HG03378 (cell line): ENCODE data around the gene ACOT11.

Source experiments
- ATAC-seq: cut with Tn5 transposase; IDR thresholded peaks from one replicate; pipeline ENCODE4 v1.9.1; 2021; ENCODE audit warnings: mild to moderate bottlenecking, moderate library complexity; ENCODE audit not compliant: unreplicated experiment

The ACOT11 gene

DNA sequence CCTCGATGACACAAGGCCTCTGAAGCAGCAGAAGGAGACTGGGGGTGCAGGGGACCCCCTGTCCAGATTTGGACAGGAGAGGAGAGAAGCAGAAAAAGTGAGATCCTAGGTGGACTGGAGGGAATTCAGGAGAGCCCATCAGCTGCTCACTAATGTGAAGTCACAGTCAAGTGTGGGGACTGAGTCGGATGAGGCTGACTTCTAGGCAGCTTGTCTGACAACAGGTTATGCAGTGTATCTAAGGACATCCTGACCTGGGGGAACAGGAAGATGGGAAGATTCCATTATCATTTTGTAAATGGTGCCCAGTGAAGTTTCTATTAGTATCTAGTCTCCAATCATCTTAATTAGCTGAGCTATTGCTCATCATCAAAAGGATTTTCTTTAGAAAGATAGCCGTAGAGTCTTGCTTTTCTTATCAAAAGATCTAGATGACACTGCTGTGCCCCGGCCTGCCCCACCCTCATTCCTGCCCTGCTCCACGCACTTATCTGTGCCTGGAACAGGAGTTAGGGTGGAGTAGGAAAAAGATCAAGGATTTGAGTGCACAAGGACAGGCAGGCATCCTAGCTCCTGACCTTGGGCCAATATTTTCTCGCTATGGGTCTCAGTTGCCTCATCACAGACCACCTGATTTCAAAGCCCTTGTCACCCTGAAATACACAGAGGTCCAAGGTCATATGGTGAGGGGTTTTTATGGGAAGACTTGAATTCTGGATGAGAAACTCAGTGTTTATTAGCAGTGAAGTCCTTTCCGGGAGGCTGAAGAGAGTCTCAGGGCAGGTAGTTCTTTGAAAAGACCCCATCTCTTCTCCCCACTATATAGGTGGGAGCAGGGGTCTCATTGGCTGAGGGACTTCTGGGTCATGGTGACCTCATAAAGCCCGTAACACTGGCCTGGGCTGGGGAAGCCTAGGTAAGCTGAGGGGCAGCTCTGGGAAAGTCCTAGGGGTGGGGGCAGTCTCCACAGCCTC, 93.1 kb downstream of the ACOT11 start, which contains the start of gene MROH7:
TSS of gene MROH7 (plus strand) at position 924 of the 974 bp plus-strand sequence. CDS start 11,141 bp downstream, outside the sequence.
- ATAC-seq, result no peak

DNA sequence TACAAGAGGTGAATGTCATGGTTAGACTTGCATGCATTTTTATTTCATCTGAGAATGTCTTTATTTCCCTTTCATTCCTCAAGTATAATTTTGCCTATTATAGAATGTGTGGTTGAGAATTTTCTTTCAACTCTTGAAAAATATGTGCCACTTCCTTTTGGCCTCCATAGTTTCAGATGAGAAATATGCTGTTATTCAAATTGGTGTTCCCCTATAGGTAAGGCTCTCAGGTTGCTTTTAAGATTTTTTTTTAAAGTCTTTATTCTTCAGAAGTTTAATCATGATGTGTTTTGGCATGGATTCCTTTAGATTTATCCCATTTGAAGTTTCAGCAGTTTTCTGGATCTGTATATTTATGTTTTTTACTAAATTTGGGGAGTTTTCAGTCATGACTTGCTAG, 95.7 kb downstream of the ACOT11 start:
- no peak for ATAC-seq

DNA sequence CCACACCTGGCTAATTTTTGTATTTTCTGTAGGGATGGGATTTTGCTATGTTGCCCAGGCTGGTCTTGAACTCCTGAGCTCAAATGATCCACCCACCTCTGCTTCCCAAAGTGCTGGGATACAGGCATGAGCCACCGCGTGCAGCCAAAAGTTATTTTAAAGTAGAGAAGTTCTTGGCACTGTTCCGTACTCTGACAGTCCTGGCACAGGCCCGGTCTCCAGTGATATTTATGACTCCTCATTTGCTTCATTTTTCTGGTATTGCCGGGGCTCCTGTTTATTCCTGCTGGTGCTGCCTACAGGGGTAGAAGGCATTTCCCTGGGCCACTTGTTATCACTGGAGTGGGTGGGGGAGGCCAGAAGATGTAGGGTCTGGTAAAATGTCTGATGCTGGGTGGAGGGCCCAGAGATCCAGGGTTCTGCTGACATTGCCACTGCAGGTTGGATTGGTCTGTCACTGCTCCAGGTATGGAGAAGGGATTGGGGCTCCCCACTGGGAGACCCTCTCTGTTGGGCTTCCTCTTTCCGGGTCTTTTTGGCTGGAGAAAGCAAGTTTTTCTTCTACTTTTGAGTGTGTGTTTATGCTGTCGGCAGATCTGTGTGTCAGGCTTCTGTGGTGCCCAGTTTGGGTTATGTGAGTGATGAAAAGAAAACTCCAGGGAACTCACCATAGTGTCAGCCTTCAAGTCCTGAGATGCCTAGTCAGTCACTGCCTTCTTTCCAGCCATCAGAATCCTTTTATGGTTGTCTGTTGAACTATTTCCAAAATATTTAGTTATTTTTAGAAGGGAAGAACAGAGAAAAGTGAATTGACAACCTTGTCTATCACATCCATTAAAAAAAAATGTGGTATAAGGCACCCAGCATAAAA, 98.0 kb downstream of the ACOT11 start:
- no peak for ATAC-seq

DNA sequence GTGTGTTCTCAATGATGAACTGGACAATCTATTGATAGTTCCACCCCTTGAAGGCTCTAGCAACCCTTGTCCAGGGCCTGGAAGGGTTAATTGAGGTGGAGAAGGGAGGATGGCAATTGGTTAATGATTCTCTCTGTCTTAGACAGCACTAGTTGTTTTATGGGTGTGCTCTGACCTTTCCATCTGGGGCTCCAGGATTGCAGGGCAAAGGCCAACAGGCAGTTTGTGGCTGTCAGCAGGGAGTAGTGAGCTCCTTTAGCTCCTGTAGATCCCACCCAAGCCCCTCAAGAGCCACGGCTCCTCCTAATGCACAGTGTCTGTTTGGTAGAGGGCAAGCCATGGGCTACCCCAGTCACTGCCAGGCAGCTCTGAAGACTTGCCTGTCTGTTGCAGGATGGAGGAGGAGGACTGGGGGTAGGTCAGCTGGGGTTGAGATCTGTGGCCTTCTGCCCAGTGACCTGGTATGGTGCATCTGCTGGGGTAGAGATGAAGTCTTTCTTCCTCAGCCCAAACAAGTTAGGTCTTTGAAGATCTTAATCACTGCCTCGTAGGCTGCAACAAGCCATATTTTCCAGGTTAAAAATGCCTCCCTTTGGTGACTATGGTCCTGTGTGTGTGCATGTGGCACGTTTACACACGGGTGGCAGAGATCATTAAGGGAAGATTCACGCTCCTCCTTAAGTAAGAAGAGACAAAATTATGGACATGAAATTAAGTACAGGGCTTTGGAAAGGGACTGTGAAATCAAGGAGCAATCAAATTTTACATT, 101.3 kb downstream of the ACOT11 start:
- ATAC-seq, result no peak

DNA sequence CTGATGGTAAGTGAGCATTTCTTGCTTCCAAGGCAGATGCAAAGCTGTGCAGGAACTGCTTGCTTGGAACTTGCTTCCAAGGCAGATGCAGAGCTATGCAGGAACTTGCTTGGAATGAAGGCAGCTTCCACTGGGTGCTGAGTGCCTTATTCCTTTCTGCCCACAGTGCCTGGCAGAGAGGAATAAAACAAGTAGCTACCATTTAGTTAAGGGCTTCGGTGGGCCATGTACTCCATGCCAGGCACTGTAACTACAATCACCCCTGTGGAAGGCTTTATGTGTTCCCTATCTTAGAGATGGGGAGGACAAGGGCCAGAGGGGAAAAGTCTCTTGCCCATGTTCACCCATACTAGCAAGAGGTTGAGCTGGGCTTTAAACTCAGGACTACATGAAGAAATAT, 101.9 kb downstream of the ACOT11 start:
- ATAC-seq, result no peak

DNA sequence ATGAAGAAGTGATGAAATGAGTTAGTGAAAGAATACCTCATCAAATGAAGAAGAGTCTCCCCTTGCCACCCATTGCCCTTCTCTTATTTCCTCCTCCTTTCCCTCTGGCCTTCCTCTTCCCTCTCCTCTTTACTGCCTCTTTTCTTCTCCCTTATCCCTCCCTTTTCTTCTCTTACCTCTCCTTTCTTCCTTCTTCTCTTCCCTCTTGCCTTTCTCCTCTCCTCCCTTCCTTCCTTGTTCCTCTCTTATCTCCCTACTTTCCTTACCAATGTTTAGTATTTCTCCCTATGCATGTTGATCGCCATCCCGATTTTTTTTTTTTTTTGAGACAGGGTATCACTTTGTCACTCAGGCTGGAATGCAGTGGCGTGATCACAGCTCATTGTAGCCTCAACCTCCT, 102.4 kb downstream of the ACOT11 start:
- ATAC-seq, result no peak

DNA sequence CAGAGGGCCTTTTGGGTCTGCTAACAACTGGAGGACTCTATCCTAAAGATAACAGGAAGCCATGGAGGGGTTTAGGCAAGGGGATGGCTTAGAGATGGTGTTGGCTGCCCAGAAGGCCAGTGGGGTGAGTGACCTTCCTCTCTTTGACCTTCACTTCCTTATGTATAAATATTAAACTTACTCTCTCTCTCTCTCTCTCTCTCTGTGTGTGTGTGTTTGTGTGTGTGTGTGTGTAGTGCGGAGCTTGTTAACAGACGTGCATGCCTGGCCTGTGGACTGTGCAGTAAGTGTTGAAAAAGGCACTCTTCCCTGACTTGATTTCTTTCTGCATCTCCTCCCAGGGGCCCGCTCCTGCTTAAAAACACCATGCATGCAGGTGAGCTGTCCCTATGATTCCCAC, 103.6 kb downstream of the ACOT11 start:
- no peak for ATAC-seq

DNA sequence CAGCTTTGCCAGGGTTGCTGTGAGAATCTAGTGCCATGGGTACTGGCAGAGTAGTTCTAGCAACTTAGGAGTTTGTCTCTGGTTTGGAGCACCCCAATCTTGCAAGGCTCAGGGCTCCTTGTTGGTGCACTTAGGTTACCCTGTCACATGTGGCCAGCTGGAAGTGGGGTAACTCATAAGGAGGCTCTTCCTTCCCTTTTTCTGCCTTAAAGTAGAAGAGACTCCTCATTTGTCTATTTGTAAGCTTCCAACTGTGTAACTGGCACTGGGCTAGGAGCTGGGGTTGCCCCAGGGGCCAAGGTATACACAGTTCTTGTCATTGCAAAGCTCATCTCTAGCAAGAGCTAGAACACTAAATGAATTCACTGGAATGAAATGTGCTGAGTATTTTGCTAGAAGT, 104.1 kb downstream of the ACOT11 start:
- ATAC-seq, result no peak

DNA sequence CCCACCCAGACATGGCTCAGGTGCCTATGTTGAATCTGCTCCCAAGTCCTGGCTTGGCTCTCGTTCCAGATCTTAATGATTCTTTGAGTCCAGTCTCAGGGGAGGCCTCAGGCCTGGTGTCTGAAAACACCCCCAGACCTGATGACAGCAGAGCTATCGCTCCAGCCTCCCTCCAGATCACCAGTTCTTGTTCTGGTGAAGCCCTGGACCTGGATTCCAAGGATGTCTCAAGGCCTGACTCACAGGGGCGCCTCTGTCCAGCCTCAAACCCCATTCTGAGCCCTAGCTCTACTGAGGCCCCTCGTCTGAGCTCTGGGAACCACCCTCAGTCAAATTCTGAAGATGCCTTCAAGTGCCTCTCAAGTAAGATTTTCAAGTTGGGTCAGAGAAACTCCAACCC, 105.0 kb downstream of the ACOT11 start:
- no peak for ATAC-seq

DNA sequence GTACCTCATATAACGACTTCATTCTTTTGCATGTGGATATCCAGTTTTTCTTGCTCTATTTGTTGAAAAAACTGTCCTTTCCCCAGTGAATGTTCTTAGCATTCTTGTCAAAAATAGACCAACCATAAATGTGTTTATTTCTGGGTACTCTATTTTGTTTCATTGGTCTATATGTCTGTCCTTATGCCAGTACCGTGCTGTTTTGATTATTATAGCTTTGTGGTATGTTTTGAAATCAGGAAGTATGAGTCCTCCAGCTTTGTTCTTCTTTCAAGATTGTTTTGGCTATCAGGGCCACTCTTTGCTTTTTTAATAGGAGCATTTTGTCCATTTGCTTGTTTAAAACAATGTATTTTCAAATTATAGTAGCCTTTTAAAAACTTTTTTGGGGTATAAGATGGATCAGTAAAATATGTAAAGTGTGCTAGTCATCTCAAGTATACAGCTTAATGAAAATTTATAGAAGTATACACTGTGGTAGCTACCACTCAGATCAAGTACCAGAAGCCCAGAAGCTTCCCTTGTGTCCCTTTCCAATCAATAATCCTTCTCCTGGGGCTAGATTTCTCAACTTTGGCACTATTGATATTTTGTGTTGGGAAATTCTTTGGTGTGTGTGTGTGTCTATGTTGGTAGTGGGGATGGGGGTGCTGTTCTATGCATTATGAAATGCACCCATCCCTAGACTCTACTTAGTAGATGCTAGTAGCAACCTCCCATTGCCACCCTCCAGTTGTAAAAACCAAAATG, 110.3 kb downstream of the ACOT11 start:
- no peak for ATAC-seq
